ENCODE data around the gene GFOD1.

The GFOD1 gene

GRCh38 chr6:13315896-13316295 lies 171.5 kb downstream of the GFOD1 start:
- DNase-seq (ENCODE audit: low spot score), result no peak

GRCh38 chr6:13314806-13315205 lies 172.6 kb downstream of the GFOD1 start:
- no peak for DNase-seq (ENCODE audit: low spot score)

GRCh38 chr6:13311155-13311554 lies 176.2 kb downstream of the GFOD1 start:
- DNase-seq (ENCODE audit: low spot score), result no peak

- no peak for DNase-seq (ENCODE audit: low spot score)
Observed at GRCh38 chr6:13308332-13308731, 179.1 kb downstream of the GFOD1 start.

All from kidney capillary endothelial cell (primary cell).